HCT116 (cell line): ENCODE data around the gene CYTIP. TPM values are rescaled to one million over a fixed set of nuclear protein-coding genes. Genes with fewer than 3 reads are reported as not detected.

ENCODE experiments used
- ATAC-seq: fragments of 200-7000 bp; cut with Tn5 transposase; 2 replicates; pipeline ENCODE4 v1.9.1; 2020; ENCODE audit warnings: mild to moderate bottlenecking, moderate library complexity
- BruUV-seq: library from RNA; stranded (reverse); fragments of 400-500 nt; replicated peaks from 2 replicates; lab custom pipeline; 2021; lab: Mats Ljungman, UMichigan
- CTCF ChIA-PET: fragments of 300-600 bp; sonication (Branson Sonifier 250); formaldehyde crosslinking; loops from one replicate; lab custom pipeline; 2021; ENCODE audit warnings: antibody characterized with exemption; lab: Charles Lee
- POLR2A ChIA-PET: fragments of 300-600, 350-600 bp; sonication (Branson Sonifier 250); formaldehyde crosslinking; loops from one replicate; lab custom pipeline; 2021; ENCODE audit warnings: antibody characterized with exemption; lab: Charles Lee
- RAD21 ChIA-PET, 2 experiments: fragments of 300-600 bp; sonication (Branson Sonifier 250); formaldehyde crosslinking; loops; one replicate each; lab custom pipeline; 2023; ENCODE audit warnings: low total read pairs in 2 of 2; ENCODE audit not compliant: uncharacterized antibody in 2 of 2, unreplicated experiment in 2 of 2, low non-redundant PET in 1 of 2; lab: Charles Lee
- DNase-seq: peaks from one replicate; pipeline ENCODE4 v3.0.0-alpha.2; 2010; ENCODE audit warnings: low read depth, low spot score
- H2AFZ ChIP-seq: fragments of 200-600 bp; shearing (Covaris generic), sonication (generic); 2 replicates; pipeline ENCODE4 v1.6.1; 2017; ENCODE audit warnings: low read depth, mixed run types, mixed read lengths, antibody characterized with exemption, low read length; ENCODE audit not compliant: poor library complexity, severe bottlenecking
- H3K27ac ChIP-seq: 2 replicates; pipeline ENCODE4 v1.5.1; 2012; ENCODE audit warnings: low read depth, low read length
- H3K27me3 ChIP-seq: fragments of 200-600 bp; sonication (generic); 2 replicates; pipeline ENCODE4 v1.6.1; 2016; ENCODE audit warnings: mixed run types, low read length, mixed read lengths; ENCODE audit not compliant: insufficient read depth
- H3K36me3 ChIP-seq, 2 experiments: fragments of 200-500 bp in 1 of 2; fragments of 200-600 bp in 1 of 2; sonication (Bioruptor generic) in 1 of 2; sonication (generic) in 1 of 2; 2 replicates each; pipeline versions ENCODE4 v1.5.1 to v1.6.1; 2014 to 2016; ENCODE audit warnings: low read length in 2 of 2, inconsistent platforms in 1 of 2, mixed read lengths in 1 of 2, mixed run types in 1 of 2; ENCODE audit not compliant: insufficient read depth in 2 of 2, control insufficient read depth in 1 of 2
- H3K4me1 ChIP-seq, 2 experiments: fragments of 200-600 bp in 1 of 2; sonication (generic) in 1 of 2; 2 replicates each; pipeline versions ENCODE4 v1.5.1 to v1.6.1; 2012 to 2017; ENCODE audit warnings: low read length in 2 of 2, inconsistent platforms in 1 of 2, mild to moderate bottlenecking in 1 of 2, mixed read lengths in 1 of 2, mixed run types in 1 of 2, moderate library complexity in 1 of 2; ENCODE audit not compliant: insufficient read depth in 2 of 2, control insufficient read depth in 1 of 2
- H3K4me2 ChIP-seq: fragments of 200-600 bp; sonication (generic); 2 replicates; pipeline ENCODE4 v1.6.1; 2017; ENCODE audit warnings: mixed run types, low read length, mixed read lengths
- H3K4me3 ChIP-seq, 2 experiments: fragments of 200-600 bp in 1 of 2; sonication (generic) in 1 of 2; replicated peaks in 1 of 2; 2 replicates each; pipeline ENCODE4 v1.5.1; 2011 to 2016; ENCODE audit warnings: low read length in 2 of 2, control low read depth in 1 of 2, low read depth in 1 of 2, mild to moderate bottlenecking in 1 of 2, mixed read lengths in 1 of 2, mixed run types in 1 of 2
- H3K79me2 ChIP-seq: fragments of 200-600 bp; sonication (generic); 2 replicates; pipeline ENCODE4 v1.6.1; 2017; ENCODE audit warnings: mild to moderate bottlenecking, mixed run types, low read length, moderate library complexity, mixed read lengths; ENCODE audit not compliant: insufficient read depth
- H3K9ac ChIP-seq: fragments of 200-600 bp; sonication (generic); 2 replicates; pipeline ENCODE4 v1.6.1; 2016; ENCODE audit warnings: low read length, mixed read lengths
- H3K9me2 ChIP-seq: fragments of 200-600 bp; sonication (generic), shearing (Covaris generic); 2 replicates; pipeline ENCODE4 v1.6.1; 2017; ENCODE audit warnings: mixed run types, mild to moderate bottlenecking, moderate library complexity; ENCODE audit not compliant: insufficient read depth
- H3K9me3 ChIP-seq, 2 experiments: fragments of 200-500 bp in 1 of 2; fragments of 200-600 bp in 1 of 2; sonication (Bioruptor generic) in 1 of 2; sonication (generic) in 1 of 2; 2 replicates each; pipeline ENCODE4 v1.6.1; 2014 to 2017; ENCODE audit warnings: low read length in 2 of 2, mixed read lengths in 2 of 2, inconsistent platforms in 1 of 2, low read depth in 1 of 2, mild to moderate bottlenecking in 1 of 2, mixed run types in 1 of 2, moderate library complexity in 1 of 2; ENCODE audit not compliant: control insufficient read depth in 1 of 2, insufficient read depth in 1 of 2
- H4K20me1 ChIP-seq: fragments of 200-600 bp; sonication (generic), shearing (Covaris generic); 2 replicates; pipeline ENCODE4 v1.6.1; 2017; ENCODE audit warnings: mixed run types, mild to moderate bottlenecking, moderate library complexity; ENCODE audit not compliant: insufficient read depth
- ATF3 ChIP-seq: IDR thresholded peaks from 2 replicates; pipeline ENCODE4 v1.6.1; 2012
- CBX3 ChIP-seq: IDR thresholded peaks from 2 replicates; pipeline ENCODE4 v1.6.1; 2012; ENCODE audit warnings: low read depth
- CEBPB ChIP-seq: IDR thresholded peaks from 2 replicates; pipeline ENCODE4 v1.6.1; 2012; ENCODE audit warnings: low read depth
- EGR1 ChIP-seq: IDR thresholded peaks from 2 replicates; pipeline ENCODE4 v1.6.1; 2012; ENCODE audit warnings: low read depth
- ELF1 ChIP-seq: IDR thresholded peaks from 2 replicates; pipeline ENCODE4 v1.6.1; 2012; ENCODE audit warnings: low read depth, borderline replicate concordance
- EZH2 ChIP-seq: fragments of 200-600 bp; sonication (generic); IDR thresholded peaks from 2 replicates; pipeline ENCODE4 v1.6.1; 2017; ENCODE audit warnings: antibody characterized with exemption, mixed run types
- EZH2phosphoT487 ChIP-seq: fragments of 200-600 bp; IDR thresholded peaks from 2 replicates; pipeline ENCODE4 v1.6.1; 2018; ENCODE audit warnings: antibody characterized with exemption, borderline replicate concordance
- FOSL1 ChIP-seq: IDR thresholded peaks from 2 replicates; pipeline ENCODE4 v1.6.1; 2012; ENCODE audit warnings: low read depth
- JUND ChIP-seq: IDR thresholded peaks from 2 replicates; pipeline ENCODE4 v1.6.1; 2012
- MAX ChIP-seq: IDR thresholded peaks from 2 replicates; pipeline ENCODE4 v1.6.1; 2012
- RAD21 ChIP-seq: IDR thresholded peaks from 2 replicates; pipeline ENCODE4 v1.6.1; 2012; ENCODE audit warnings: low read depth, mild to moderate bottlenecking
- REST ChIP-seq: IDR thresholded peaks from 2 replicates; pipeline ENCODE4 v1.6.1; 2012; ENCODE audit warnings: low read depth
- SIN3A ChIP-seq: IDR thresholded peaks from 2 replicates; pipeline ENCODE4 v1.6.1; 2012; ENCODE audit warnings: low read depth
- SP1 ChIP-seq: IDR thresholded peaks from 2 replicates; pipeline ENCODE4 v1.6.1; 2012; ENCODE audit warnings: low read depth
- SRF ChIP-seq: IDR thresholded peaks from 2 replicates; pipeline ENCODE4 v1.6.1; 2012; ENCODE audit warnings: low read depth
- TCF7L2 ChIP-seq: IDR thresholded peaks from 2 replicates; pipeline ENCODE4 v1.7.0; 2011; ENCODE audit warnings: borderline replicate concordance, inconsistent platforms; ENCODE audit not compliant: insufficient read depth, insufficient read length; ENCODE audit errors: extremely low read depth
- YY1 ChIP-seq: IDR thresholded peaks from 2 replicates; pipeline ENCODE4 v1.6.1; 2011; ENCODE audit warnings: low read length, low read depth, moderate library complexity, mild to moderate bottlenecking; ENCODE audit not compliant: insufficient replicate concordance; ENCODE audit errors: extremely low read depth
- ZBTB33 ChIP-seq: IDR thresholded peaks from 2 replicates; pipeline ENCODE4 v1.6.1; 2011; ENCODE audit warnings: mild to moderate bottlenecking, low read length, moderate library complexity; ENCODE audit not compliant: insufficient replicate concordance; ENCODE audit errors: extremely low read depth
- ZFX ChIP-seq: fragments of 450-650 bp; IDR thresholded peaks from 2 replicates; pipeline ENCODE4 v1.6.1; 2017
- ZNF274 ChIP-seq: fragments of 200-500 bp; sonication (Bioruptor generic); IDR thresholded peaks from 2 replicates; pipeline ENCODE4 v1.6.1; 2014; ENCODE audit warnings: mild to moderate bottlenecking, low read depth, low read length, inconsistent platforms
- intact Hi-C: fragments of 100-400 bp; cut with micrococcal nuclease; formaldehyde crosslinking; loops from 2 replicates; pipeline ENCODE4 v1.10.0; 2022
- total RNA-seq: library from RNA; stranded (reverse); gene quantifications from one replicate; pipeline ENCODE4 v1.2.1, GENCODE V29; 2021; ENCODE audit not compliant: unreplicated experiment

CYTIP gene
- total RNA-seq, 1 experiment from 2014 or later: 0.64 TPM

GRCh38 chr2:157367704-157368103 is 76.2 kb downstream of the CYTIP start:
- Histone ChIP-seq H3K4me2 (no peak overlapping the region), H3K36me3 (no peaks in the 10 kb centered on the region), H3K79me2 (no peaks in the 10 kb centered on the region), H3K27me3 (no peaks in the 10 kb centered on the region), H3K9ac (no peak overlapping the region), H3K9me2 (no peaks in the 10 kb centered on the region), H4K20me1 (no peaks in the 10 kb centered on the region), H2AFZ (no peak overlapping the region), H3K9me3 (no peaks in the 10 kb centered on the region), H3K27ac (no peak overlapping the region), H3K4me1 (no peaks in the 10 kb centered on the region), H3K4me3 (no peak overlapping the region)
- TF ChIP-seq MAX (no peak), ZBTB33 (no peak), EGR1 (no peak), FOSL1 (no peak), ZFX (no peak), SP1 (no peak), EZH2 (no peak), RAD21 (no peak), REST (no peak), ZNF274 (no peak), JUND (no peak), ATF3 (no peak), ELF1 (no peak), CBX3 (no peak), TCF7L2 (no peak), YY1 (no peak), SRF (no peak), EZH2phosphoT487 (no peak), CEBPB (no peak), SIN3A (no peak)
- no TSS peak for BruUV-seq
- intact Hi-C loops: no loop called here
- DNase-seq (no peak), ATAC-seq (no peak)
- ChIA-PET RAD21 (no interaction called here), POLR2A (no interaction called here), CTCF (no interaction called here)
